Epithelial cell of esophagus (primary cell): Measurements from ENCODE around the gene FTL.

Source experiments
- DNase-seq: peaks from one replicate; pipeline ENCODE4 v3.0.0; 2010; ENCODE audit warnings: low read depth
- H3K4me3 ChIP-seq: 2 replicates; pipeline ENCODE4 v1.5.1; 2011; ENCODE audit warnings: mild to moderate bottlenecking, low read length, control low read depth
- TF ChIP-seq, protein P1 (sequence below): IDR thresholded peaks from 2 replicates; pipeline ENCODE4 v1.5.1; 2011; ENCODE audit warnings: low read depth, mild to moderate bottlenecking, low read length, control low read depth, inconsistent platforms; ENCODE audit not compliant: insufficient read depth; ENCODE audit errors: missing control alignments

Gene FTL

GRCh38 chr19:48954595-48955307 is 10.4 kb upstream of the FTL start, which contains the start of gene BAX:
TSS of gene BAX (plus strand) at chr19:48954875. CDS start at chr19:48954929, 54 bp downstream.
- peak within 1 kb of the TSS; percentile 97 for H3K4me3 ChIP-seq
- peak; percentile 96 for DNase-seq
- TF ChIP-seq, protein P1, sequence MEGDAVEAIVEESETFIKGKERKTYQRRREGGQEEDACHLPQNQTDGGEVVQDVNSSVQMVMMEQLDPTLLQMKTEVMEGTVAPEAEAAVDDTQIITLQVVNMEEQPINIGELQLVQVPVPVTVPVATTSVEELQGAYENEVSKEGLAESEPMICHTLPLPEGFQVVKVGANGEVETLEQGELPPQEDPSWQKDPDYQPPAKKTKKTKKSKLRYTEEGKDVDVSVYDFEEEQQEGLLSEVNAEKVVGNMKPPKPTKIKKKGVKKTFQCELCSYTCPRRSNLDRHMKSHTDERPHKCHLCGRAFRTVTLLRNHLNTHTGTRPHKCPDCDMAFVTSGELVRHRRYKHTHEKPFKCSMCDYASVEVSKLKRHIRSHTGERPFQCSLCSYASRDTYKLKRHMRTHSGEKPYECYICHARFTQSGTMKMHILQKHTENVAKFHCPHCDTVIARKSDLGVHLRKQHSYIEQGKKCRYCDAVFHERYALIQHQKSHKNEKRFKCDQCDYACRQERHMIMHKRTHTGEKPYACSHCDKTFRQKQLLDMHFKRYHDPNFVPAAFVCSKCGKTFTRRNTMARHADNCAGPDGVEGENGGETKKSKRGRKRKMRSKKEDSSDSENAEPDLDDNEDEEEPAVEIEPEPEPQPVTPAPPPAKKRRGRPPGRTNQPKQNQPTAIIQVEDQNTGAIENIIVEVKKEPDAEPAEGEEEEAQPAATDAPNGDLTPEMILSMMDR, result no peak

DNA sequence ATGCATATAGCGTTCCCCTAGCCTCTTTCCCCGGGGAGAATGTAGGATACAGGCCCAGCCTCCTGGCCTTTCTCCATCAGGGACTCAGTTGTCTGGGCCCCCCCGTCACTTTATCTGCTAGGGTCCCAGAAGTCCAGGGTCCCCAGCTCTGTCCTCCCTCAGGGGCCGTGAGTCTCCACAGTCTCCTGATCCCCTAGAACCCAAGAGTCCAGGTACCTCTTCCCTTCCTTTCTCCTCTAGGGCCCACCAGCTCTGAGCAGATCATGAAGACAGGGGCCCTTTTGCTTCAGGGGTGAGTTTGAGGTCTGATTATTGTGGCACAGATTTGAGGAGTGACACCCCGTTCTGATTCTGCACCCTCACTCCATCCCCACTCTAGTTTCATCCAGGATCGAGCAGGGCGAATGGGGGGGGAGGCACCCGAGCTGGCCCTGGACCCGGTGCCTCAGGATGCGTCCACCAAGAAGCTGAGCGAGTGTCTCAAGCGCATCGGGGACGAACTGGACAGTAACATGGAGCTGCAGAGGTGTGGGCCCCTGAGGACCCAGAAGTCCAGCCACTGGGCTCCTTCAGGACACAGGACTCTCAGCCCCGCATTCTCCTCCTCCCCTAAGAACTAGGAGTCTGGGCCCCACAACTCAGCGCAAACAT is 9.7 kb upstream of the FTL start:
- DNase-seq, result no peak
- peak overlapping the region; percentile 97 for H3K4me3 ChIP-seq
- TF ChIP-seq, protein P1, result no peak

DNA sequence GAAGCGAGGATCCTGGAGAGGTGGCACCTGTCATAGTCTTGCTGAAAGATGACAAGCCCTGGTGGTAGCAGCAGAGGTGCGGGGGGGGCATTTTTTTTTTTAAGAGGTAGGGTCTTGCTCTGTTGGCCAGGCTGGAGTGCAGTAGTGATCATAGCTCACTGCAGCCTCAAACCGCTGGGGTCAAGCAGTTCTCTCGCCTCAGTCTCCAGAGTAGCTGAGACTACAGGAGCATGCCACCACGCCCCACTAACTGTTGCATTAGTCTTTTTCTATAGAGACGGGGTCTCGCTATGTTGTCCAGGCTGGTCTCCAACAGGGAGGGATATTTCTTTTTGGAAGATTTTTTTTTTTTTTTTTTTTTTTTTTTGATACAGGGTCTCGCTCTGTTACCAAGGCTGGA is 7.1 kb upstream of the FTL start:
- no peak for DNase-seq
- no peak overlapping the region for H3K4me3 ChIP-seq
- TF ChIP-seq, protein P1, result no peak

DNA sequence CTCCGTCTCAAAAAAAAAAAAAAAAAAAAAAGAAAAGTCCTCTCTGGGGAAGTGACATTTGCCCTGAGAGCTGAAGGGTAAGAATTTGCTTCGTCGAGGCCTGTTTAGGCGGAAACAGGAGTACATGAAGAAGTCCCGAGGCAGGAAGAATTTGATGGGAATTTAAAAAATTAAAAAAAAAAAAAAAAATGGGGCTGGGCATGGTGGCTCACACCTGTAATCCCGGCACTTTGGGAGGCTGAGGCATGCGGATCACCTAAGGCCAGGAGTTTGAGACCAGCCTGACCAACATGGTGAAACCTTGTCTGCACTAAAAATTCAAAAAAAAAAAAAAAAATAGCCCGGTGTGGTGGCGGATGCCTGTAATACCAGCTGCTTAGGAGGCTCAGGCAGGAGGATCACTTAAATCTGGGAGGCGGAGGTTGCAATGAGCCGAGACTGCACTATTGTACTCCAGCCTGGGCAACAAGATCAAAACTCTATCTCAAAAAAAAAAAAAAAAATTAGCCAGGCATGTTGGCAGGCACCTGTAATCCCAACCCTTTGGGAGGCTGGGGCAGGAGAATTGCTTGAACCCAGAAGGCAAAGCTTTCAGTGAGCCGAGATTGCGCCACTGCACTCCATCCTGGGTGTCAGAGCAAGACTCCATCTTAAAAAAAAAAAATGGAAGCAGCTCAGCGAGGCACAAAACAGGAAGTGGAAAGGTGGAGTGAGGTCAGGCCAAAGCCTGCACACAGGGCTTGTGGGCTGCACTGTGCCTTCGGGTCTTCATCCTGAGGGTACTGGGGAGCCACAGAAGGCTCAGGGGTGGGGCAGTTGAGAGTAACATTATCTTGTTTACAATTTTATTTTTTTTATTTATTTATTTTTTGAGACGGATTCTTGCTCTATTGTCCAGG is 5.5 kb upstream of the FTL start:
- no peak for DNase-seq
- TF ChIP-seq, protein P1, result no peak
- no peak overlapping the region for H3K4me3 ChIP-seq

- TF ChIP-seq, protein P1, result no peak
- H3K4me3 ChIP-seq, result no peak overlapping the region
- no peak for DNase-seq
Measured at GRCh38 chr19:48961051-48961649, 4.0 kb upstream of the FTL start.

- TF ChIP-seq, protein P1, result no peak
Measured at GRCh38 chr19:48961673-48962028, 3.5 kb upstream of the FTL start.

More at GRCh38 chr19:48961673-48962028, 3.5 kb upstream of the FTL start:
- DNase-seq, result no peak
- no peak overlapping the region for H3K4me3 ChIP-seq
